ENCODE data around the gene ALCAM. TPM values are rescaled to one million over a fixed set of nuclear protein-coding genes. Genes with fewer than 3 reads are reported as not detected.

The ALCAM gene
- total and polyA plus RNA-seq, 2 donors (not counting 3 experiments of a cell fraction or from before 2014, with no cell fraction given): 46.3 to 118 TPM

DNA sequence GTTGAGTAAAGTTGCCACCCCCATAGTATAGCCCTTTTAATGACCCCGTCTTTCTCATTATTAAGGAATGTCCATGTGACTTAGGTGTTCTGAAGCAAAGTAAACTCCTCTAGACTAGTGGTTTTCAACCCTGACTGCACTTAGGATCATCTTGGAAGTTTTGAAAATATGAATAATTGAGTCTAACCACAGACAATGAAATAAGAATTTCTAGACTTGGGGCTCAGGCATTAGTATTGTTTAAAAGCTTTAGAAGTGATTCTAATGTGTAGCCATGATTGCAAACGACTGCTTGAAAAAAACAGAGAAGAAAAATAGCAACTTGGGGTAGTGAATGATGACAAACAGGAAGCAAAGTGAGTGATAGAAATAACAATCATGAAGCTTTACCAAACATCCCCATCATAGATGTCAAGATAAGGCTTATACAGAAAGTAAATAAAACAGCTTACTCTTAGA is 35.0 kb downstream of the ALCAM start:
- peak overlapping the region; percentile 45 for H2AFZ ChIP-seq (ENCODE audit: low read depth, low read length)
- dilution Hi-C loops (cut with MboI; ENCODE audit: extremely low pct_ligation_motif_present, low sequenced_read_pairs) (no loop called here), intact Hi-C loops (cut with micrococcal nuclease) (no loop called here)
- CTCF ChIA-PET: interaction anchor here (0.6 to 0.9 kb wide), 2 partner anchors 116 to 119 kb away, joined by 3 read pairs; no protein-coding TSS in a partner anchor
- POLR2A ChIA-PET: interaction anchor here (0.9 kb wide), 1 partner anchor 35 kb away, joined by 3 read pairs; the partner anchor contains the start of gene ALCAM
- H3K36me3 ChIP-seq (ENCODE audit: control insufficient read depth in 2 of 2, extremely low read depth in 1 of 2, insufficient read depth in 2 of 2, low read length in 2 of 2): no peaks in the 10 kb centered on the region
- H3K27me3 ChIP-seq (ENCODE audit: control insufficient read depth in 2 of 2, insufficient read depth in 2 of 2, low read length in 2 of 2): no peaks in the 10 kb centered on the region
- TF ChIP-seq POLR2A (IDR thresholded peaks at IDR 0.05; ENCODE audit: low read depth, low read length) (no peak), MYC (IDR thresholded peaks at IDR 0.05; ENCODE audit: low read depth, low read length) (no peak), GATA2 (IDR thresholded peaks at IDR 0.05; ENCODE audit: insufficient read depth, insufficient read length, low read depth, low read length) (peak; percentile 69), JUN (IDR thresholded peaks at IDR 0.05; ENCODE audit: borderline replicate concordance, insufficient read depth, insufficient read length, low read depth) (peak; percentile 43)
- TF ChIP-seq, protein P1, sequence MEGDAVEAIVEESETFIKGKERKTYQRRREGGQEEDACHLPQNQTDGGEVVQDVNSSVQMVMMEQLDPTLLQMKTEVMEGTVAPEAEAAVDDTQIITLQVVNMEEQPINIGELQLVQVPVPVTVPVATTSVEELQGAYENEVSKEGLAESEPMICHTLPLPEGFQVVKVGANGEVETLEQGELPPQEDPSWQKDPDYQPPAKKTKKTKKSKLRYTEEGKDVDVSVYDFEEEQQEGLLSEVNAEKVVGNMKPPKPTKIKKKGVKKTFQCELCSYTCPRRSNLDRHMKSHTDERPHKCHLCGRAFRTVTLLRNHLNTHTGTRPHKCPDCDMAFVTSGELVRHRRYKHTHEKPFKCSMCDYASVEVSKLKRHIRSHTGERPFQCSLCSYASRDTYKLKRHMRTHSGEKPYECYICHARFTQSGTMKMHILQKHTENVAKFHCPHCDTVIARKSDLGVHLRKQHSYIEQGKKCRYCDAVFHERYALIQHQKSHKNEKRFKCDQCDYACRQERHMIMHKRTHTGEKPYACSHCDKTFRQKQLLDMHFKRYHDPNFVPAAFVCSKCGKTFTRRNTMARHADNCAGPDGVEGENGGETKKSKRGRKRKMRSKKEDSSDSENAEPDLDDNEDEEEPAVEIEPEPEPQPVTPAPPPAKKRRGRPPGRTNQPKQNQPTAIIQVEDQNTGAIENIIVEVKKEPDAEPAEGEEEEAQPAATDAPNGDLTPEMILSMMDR (IDR thresholded peaks at IDR 0.05; ENCODE audit: extremely low read depth in 1 of 2, insufficient read depth in 1 of 2, low read depth in 1 of 2, low read length in 2 of 2): no peak
- no peaks in the 10 kb centered on the region for H3K9me1 ChIP-seq (replicated peaks; ENCODE audit: control insufficient read depth, extremely low read depth, insufficient read depth, low read length)
- H3K79me2 ChIP-seq (ENCODE audit: control insufficient read depth, insufficient read depth, low read length): peaks cover 19% of the 10 kb centered on the region
- no peaks in the 10 kb centered on the region for H3K9me3 ChIP-seq (replicated peaks; ENCODE audit: control insufficient read depth, insufficient read depth, low read length)
- DNase-seq (ENCODE audit: low read depth, low spot score) (peak; percentile 39), FAIRE-seq (no peak)
- H3K4me3 ChIP-seq (replicated peaks in 1 of 3; ENCODE audit: insufficient read depth in 1 of 3, low read depth in 1 of 3, low read length in 3 of 3): no peak overlapping the region
- peak overlapping the region; percentile 61 for H3K4me2 ChIP-seq (ENCODE audit: insufficient read depth, low read length)
- BruUV-seq (replicated peaks): no TSS peak
- no peak overlapping the region for H3K9ac ChIP-seq (replicated peaks; ENCODE audit: extremely low read depth, insufficient read depth, low read length)
- H3K4me1 ChIP-seq (ENCODE audit: control insufficient read depth, extremely low read depth, insufficient read depth, low read length): peaks cover 14% of the 10 kb centered on the region
- H4K20me1 ChIP-seq (replicated peaks; ENCODE audit: control insufficient read depth, extremely low read depth, insufficient read depth, low read length): no peaks in the 10 kb centered on the region
- peak overlapping the region; percentile 47 for H3K27ac ChIP-seq (ENCODE audit: insufficient read depth, low read depth, low read length)

DNA sequence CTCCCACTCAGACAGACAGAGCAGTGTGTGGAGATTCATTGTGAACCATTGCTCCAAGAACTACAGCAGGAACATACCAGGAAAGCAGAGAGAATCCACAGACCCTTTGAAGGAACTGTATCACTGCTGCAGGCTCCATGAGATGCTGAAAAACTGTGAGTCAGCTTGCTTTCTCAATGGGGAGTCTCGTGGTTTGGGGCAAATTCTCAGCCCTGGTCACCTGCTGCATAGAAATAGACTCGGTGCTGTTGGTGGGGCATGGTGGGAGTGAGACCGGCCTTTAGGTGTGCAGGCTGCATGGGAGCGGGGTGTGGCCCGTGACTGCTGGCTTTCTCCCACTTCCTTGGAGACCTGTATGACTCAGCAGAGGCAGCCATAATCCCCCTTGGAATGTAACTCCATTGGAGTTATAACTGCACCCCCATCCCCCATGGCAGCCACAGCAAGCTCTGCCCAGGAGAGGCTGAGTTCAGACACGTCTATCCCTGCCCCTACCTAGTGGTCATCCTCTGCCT is 35.6 kb downstream of the ALCAM start:
- POLR2A ChIA-PET: interaction anchor here (0.9 kb wide), 1 partner anchor 36 kb away, joined by 3 read pairs; the partner anchor contains the start of gene ALCAM
- no peak overlapping the region for H2AFZ ChIP-seq (ENCODE audit: low read depth, low read length)
- H3K9ac ChIP-seq (replicated peaks; ENCODE audit: extremely low read depth, insufficient read depth, low read length): no peak overlapping the region

More for the DNA sequence above, 35.6 kb downstream of the ALCAM start:
- FAIRE-seq (no peak), DNase-seq (ENCODE audit: low read depth, low spot score) (no peak)
- H3K79me2 ChIP-seq (ENCODE audit: control insufficient read depth, insufficient read depth, low read length): peaks cover 19% of the 10 kb centered on the region
- CTCF ChIA-PET: interaction anchor here (0.6 to 0.9 kb wide), 2 partner anchors 115 to 119 kb away, joined by 3 read pairs; no protein-coding TSS in a partner anchor
- H3K4me2 ChIP-seq (ENCODE audit: insufficient read depth, low read length): peak overlapping the region; percentile 61
- TF ChIP-seq POLR2A (IDR thresholded peaks at IDR 0.05; ENCODE audit: low read depth, low read length): no peak
- no peak for TF ChIP-seq FOS (IDR thresholded peaks at IDR 0.05; ENCODE audit: borderline replicate concordance, insufficient read depth, low read length)
- TF ChIP-seq POLR2AphosphoS5 (IDR thresholded peaks at IDR 0.05; ENCODE audit: insufficient read depth, low read depth, low read length): no peak
- TF ChIP-seq, protein P2, sequence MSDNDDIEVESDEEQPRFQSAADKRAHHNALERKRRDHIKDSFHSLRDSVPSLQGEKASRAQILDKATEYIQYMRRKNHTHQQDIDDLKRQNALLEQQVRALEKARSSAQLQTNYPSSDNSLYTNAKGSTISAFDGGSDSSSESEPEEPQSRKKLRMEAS (IDR thresholded peaks at IDR 0.05; ENCODE audit: insufficient read depth, insufficient read length): no peak
- TF ChIP-seq, protein P1 (IDR thresholded peaks at IDR 0.05; ENCODE audit: extremely low read depth in 1 of 2, insufficient read depth in 1 of 2, low read depth in 1 of 2, low read length in 2 of 2): no peak
- no peak for TF ChIP-seq MYC (IDR thresholded peaks at IDR 0.05; ENCODE audit: low read depth, low read length)
- no peak for TF ChIP-seq EZH2 (IDR thresholded peaks at IDR 0.05; ENCODE audit: borderline replicate concordance, low read depth, low read length, severe bottlenecking)
- no peak for TF ChIP-seq GATA2 (IDR thresholded peaks at IDR 0.05; ENCODE audit: insufficient read depth, insufficient read length, low read depth, low read length)
- TF ChIP-seq JUN (IDR thresholded peaks at IDR 0.05; ENCODE audit: borderline replicate concordance, insufficient read depth, insufficient read length, low read depth): no peak
- H4K20me1 ChIP-seq (replicated peaks; ENCODE audit: control insufficient read depth, extremely low read depth, insufficient read depth, low read length): no peaks in the 10 kb centered on the region
- dilution Hi-C loops (cut with MboI; ENCODE audit: extremely low pct_ligation_motif_present, low sequenced_read_pairs) (no loop called here), intact Hi-C loops (cut with micrococcal nuclease) (no loop called here)
- no peaks in the 10 kb centered on the region for H3K27me3 ChIP-seq (ENCODE audit: control insufficient read depth in 2 of 2, insufficient read depth in 2 of 2, low read length in 2 of 2)
- no TSS peak for BruUV-seq (replicated peaks)
- H3K4me1 ChIP-seq (ENCODE audit: control insufficient read depth, extremely low read depth, insufficient read depth, low read length): peaks cover 14% of the 10 kb centered on the region
- H3K27ac ChIP-seq (ENCODE audit: insufficient read depth, low read depth, low read length): peak overlapping the region; percentile 35
- no peaks in the 10 kb centered on the region for H3K9me3 ChIP-seq (replicated peaks; ENCODE audit: control insufficient read depth, insufficient read depth, low read length)
- H3K4me3 ChIP-seq (replicated peaks in 1 of 3; ENCODE audit: insufficient read depth in 1 of 3, low read depth in 1 of 3, low read length in 3 of 3): no peak overlapping the region
- H3K36me3 ChIP-seq (ENCODE audit: control insufficient read depth in 2 of 2, extremely low read depth in 1 of 2, insufficient read depth in 2 of 2, low read length in 2 of 2): no peaks in the 10 kb centered on the region
- no peaks in the 10 kb centered on the region for H3K9me1 ChIP-seq (replicated peaks; ENCODE audit: control insufficient read depth, extremely low read depth, insufficient read depth, low read length)
